Fibroblast of lung (primary cell): ENCODE measurements around the gene PLN. TPM values are rescaled to one million over a fixed set of nuclear protein-coding genes. Genes with fewer than 3 reads are reported as not detected.

Experiments used
- DNase-seq, 2 donors: peaks; one replicate each; pipeline versions ENCODE4 v3.0.0 to v3.0.0-alpha.2; 2010; ENCODE audit warnings: low read depth in 2 of 2
- H2AFZ ChIP-seq: 2 replicates; pipeline ENCODE4 v1.5.1; 2012; ENCODE audit warnings: low read length, control low read depth, inconsistent platforms
- H3K27ac ChIP-seq: 2 replicates; pipeline ENCODE4 v1.5.1; 2011; ENCODE audit warnings: low read length, control low read depth; ENCODE audit not compliant: insufficient read depth
- H3K27me3 ChIP-seq: 2 replicates; pipeline ENCODE4 v1.5.1; 2011; ENCODE audit warnings: mild to moderate bottlenecking, low read length; ENCODE audit not compliant: control insufficient read depth, insufficient read depth
- H3K36me3 ChIP-seq: 2 replicates; pipeline ENCODE4 v1.5.1; 2011; ENCODE audit warnings: low read length; ENCODE audit not compliant: control insufficient read depth, insufficient read depth
- H3K4me1 ChIP-seq: 2 replicates; pipeline ENCODE4 v1.5.1; 2011; ENCODE audit warnings: low read length; ENCODE audit not compliant: control insufficient read depth, insufficient read depth; ENCODE audit errors: extremely low read depth
- H3K4me2 ChIP-seq: 2 replicates; pipeline ENCODE4 v1.5.1; 2011; ENCODE audit warnings: low read length, control low read depth; ENCODE audit not compliant: insufficient read depth; ENCODE audit errors: extremely low read depth
- H3K4me3 ChIP-seq, 4 experiments: fragments of 200-600 bp in 1 of 4; sonication (generic) in 1 of 4; replicated peaks in 1 of 4; 2 replicates each; pipeline ENCODE4 v1.5.1; 2011 to 2016; ENCODE audit warnings: low read length in 4 of 4, low read depth in 3 of 4, mild to moderate bottlenecking in 3 of 4, control low read depth in 2 of 4, inconsistent platforms in 1 of 4, mixed read lengths in 1 of 4; ENCODE audit not compliant: insufficient read depth in 1 of 4; ENCODE audit errors: control extremely low read depth in 1 of 4
- H3K79me2 ChIP-seq: 2 replicates; pipeline ENCODE4 v1.5.1; 2012; ENCODE audit warnings: mild to moderate bottlenecking, low read length, inconsistent platforms; ENCODE audit not compliant: control insufficient read depth, insufficient read depth
- H3K9ac ChIP-seq: 2 replicates; pipeline ENCODE4 v1.5.1; 2011; ENCODE audit warnings: mild to moderate bottlenecking, low read length, control low read depth; ENCODE audit not compliant: insufficient read depth
- H3K9me3 ChIP-seq: 2 replicates; pipeline ENCODE4 v1.5.1; 2012; ENCODE audit warnings: low read depth, low read length; ENCODE audit not compliant: control insufficient read depth, insufficient read depth
- H4K20me1 ChIP-seq: 2 replicates; pipeline ENCODE4 v1.5.1; 2011; ENCODE audit warnings: low read length; ENCODE audit not compliant: control insufficient read depth, insufficient read depth; ENCODE audit errors: extremely low read depth
- EZH2 ChIP-seq: IDR thresholded peaks from 2 replicates; pipeline ENCODE4 v1.5.1; 2012; ENCODE audit warnings: low read length, control low read depth, mild to moderate bottlenecking; ENCODE audit errors: missing control alignments
- polyA plus RNA-seq, 2 donors: library from polyadenylated mRNA; depleted of rRNA in 1 of 2; stranded (reverse) in 1 of 2; unstranded in 1 of 2; fragments of >200 nt; gene quantifications; 2 replicates each; pipeline ENCODE4 v1.2.1, GENCODE V29; 2011 to 2012; ENCODE audit warnings: missing spikeins in 1 of 2
- total RNA-seq: library from RNA; depleted of rRNA; stranded (reverse); fragments of >200 nt; gene quantifications from 2 replicates; pipeline ENCODE4 v1.2.1, GENCODE V29; 2014
- TF ChIP-seq, protein P1 (sequence below), 2 donors: IDR thresholded peaks in 1 of 2; conservative IDR thresholded peaks in 1 of 2; 1 replicate in 1 of 2; 2 replicates in 1 of 2; pipeline ENCODE4 v1.5.1; 2011 to 2012; ENCODE audit warnings: low read length in 2 of 2, control low read depth in 1 of 2, inconsistent platforms in 1 of 2, low read depth in 1 of 2, mild to moderate bottlenecking in 1 of 2

The PLN gene
- total and polyA plus RNA-seq, 2 donors (not counting 1 experiment from before 2014, with no cell fraction given), result 1.3 to 2.0 TPM

GRCh38 chr6:118567974-118568373 lies 19.9 kb downstream of the PLN start:
- Histone ChIP-seq H3K36me3 (no peaks in the 10 kb centered on the region), H3K79me2 (peaks cover 9% of the 10 kb centered on the region), H3K9me3 (no peaks in the 10 kb centered on the region), H3K27ac (no peak overlapping the region), H3K4me1 (no peaks in the 10 kb centered on the region), H3K27me3 (no peaks in the 10 kb centered on the region), H3K9ac (no peak overlapping the region), H2AFZ (no peak overlapping the region), H3K4me3 (no peak overlapping the region), H3K4me2 (no peak overlapping the region), H4K20me1 (no peaks in the 10 kb centered on the region)
- no peak for DNase-seq
- no peak for TF ChIP-seq EZH2
- TF ChIP-seq, protein P1, sequence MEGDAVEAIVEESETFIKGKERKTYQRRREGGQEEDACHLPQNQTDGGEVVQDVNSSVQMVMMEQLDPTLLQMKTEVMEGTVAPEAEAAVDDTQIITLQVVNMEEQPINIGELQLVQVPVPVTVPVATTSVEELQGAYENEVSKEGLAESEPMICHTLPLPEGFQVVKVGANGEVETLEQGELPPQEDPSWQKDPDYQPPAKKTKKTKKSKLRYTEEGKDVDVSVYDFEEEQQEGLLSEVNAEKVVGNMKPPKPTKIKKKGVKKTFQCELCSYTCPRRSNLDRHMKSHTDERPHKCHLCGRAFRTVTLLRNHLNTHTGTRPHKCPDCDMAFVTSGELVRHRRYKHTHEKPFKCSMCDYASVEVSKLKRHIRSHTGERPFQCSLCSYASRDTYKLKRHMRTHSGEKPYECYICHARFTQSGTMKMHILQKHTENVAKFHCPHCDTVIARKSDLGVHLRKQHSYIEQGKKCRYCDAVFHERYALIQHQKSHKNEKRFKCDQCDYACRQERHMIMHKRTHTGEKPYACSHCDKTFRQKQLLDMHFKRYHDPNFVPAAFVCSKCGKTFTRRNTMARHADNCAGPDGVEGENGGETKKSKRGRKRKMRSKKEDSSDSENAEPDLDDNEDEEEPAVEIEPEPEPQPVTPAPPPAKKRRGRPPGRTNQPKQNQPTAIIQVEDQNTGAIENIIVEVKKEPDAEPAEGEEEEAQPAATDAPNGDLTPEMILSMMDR (conservative IDR thresholded peaks at IDR 0.05 in 1 of 2, IDR thresholded peaks at IDR 0.05 in 1 of 2; ENCODE audit: low read depth in 1 of 2, low read length in 2 of 2), result no peak

DNA sequence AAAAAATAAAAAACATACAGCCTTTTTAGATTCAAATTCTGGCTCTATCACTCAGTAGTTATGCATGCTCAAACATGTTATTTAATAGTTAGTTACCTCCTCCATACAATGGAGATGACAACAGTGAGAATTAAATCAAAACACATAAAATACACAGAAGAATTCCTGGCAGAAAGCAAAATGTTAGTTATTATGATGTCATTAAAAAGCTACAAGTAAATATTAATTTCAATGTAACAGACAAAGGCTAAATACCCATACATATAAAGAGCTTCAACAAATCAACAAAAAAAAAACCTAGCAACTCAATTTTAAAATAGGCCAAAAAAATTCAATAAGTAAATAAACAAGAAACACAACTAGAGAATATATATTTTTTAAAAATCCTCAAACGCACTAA lies 21.4 kb downstream of the PLN start:
- Histone ChIP-seq H3K9ac (no peak overlapping the region), H3K27me3 (no peaks in the 10 kb centered on the region), H2AFZ (no peak overlapping the region), H3K4me1 (no peaks in the 10 kb centered on the region), H3K27ac (no peak overlapping the region), H4K20me1 (no peaks in the 10 kb centered on the region), H3K79me2 (peaks cover 12% of the 10 kb centered on the region), H3K36me3 (no peaks in the 10 kb centered on the region), H3K4me2 (no peak overlapping the region), H3K9me3 (no peaks in the 10 kb centered on the region), H3K4me3 (no peak overlapping the region)
- no peak for DNase-seq
- no peak for TF ChIP-seq EZH2
- TF ChIP-seq, protein P1 (conservative IDR thresholded peaks at IDR 0.05 in 1 of 2, IDR thresholded peaks at IDR 0.05 in 1 of 2; ENCODE audit: low read depth in 1 of 2, low read length in 2 of 2), result no peak

DNA sequence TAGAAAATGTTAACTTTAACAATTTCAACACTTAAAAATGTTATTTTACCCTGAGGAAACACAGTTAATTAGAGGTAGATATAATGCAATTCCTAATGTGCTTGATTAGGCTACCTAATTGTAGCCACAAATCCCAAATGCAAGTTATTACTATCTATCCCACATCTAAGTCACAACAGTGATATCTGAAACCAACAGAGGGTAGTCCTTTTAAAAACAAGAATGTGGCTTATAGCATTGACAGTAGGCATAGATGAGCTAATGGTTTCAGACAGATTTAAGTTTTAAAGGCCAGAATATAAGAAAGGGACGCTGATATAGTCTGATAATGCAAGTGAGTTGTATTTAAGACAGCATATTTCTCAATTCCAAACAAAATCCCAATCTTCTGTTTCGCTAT lies 23.0 kb downstream of the PLN start:
- no peaks in the 10 kb centered on the region for H4K20me1 ChIP-seq

More for the DNA sequence above, 23.0 kb downstream of the PLN start:
- no peaks in the 10 kb centered on the region for H3K27me3 ChIP-seq
- DNase-seq, result no peak
- no peak overlapping the region for H3K27ac ChIP-seq
- H3K79me2 ChIP-seq, result peaks cover 14% of the 10 kb centered on the region
- H2AFZ ChIP-seq, result no peak overlapping the region
- no peaks in the 10 kb centered on the region for H3K36me3 ChIP-seq
- H3K4me2 ChIP-seq, result no peak overlapping the region
- TF ChIP-seq, protein P1 (conservative IDR thresholded peaks at IDR 0.05 in 1 of 2, IDR thresholded peaks at IDR 0.05 in 1 of 2; ENCODE audit: low read depth in 1 of 2, low read length in 2 of 2), result no peak
- no peak for TF ChIP-seq EZH2
- H3K9me3 ChIP-seq, result no peaks in the 10 kb centered on the region
- no peak overlapping the region for H3K9ac ChIP-seq
- H3K4me1 ChIP-seq, result no peaks in the 10 kb centered on the region
- H3K4me3 ChIP-seq, result no peak overlapping the region
